ENCODE data around the gene PHETA1.
"Not testable (repeated sequence)": the region's sequence is repeated elsewhere in the genome, so short reads cannot be mapped to it uniquely, and the experiment has no call there.

The PHETA1 gene

GRCh38 chr12:111347891-111348644, 20.8 kb downstream of the PHETA1 start:
- no peak for DNase-seq

GRCh38 chr12:111344254-111344875, 24.5 kb downstream of the PHETA1 start:
- DNase-seq, result no peak

- no peak for DNase-seq
Observed at GRCh38 chr12:111343181-111343580, 25.7 kb downstream of the PHETA1 start.

- no peak for DNase-seq
Observed at GRCh38 chr12:111342376-111342775, 26.5 kb downstream of the PHETA1 start.

GRCh38 chr12:111341426-111342065, 27.3 kb downstream of the PHETA1 start:
- no peak for DNase-seq

- DNase-seq, result not testable (repeated sequence)
Observed at GRCh38 chr12:111340680-111341079, 28.2 kb downstream of the PHETA1 start.

GRCh38 chr12:111340231-111340630, 28.7 kb downstream of the PHETA1 start:
- no peak for DNase-seq

GRCh38 chr12:111339321-111339938, 29.5 kb downstream of the PHETA1 start:
- no peak for DNase-seq

GRCh38 chr12:111338096-111338495, 30.8 kb downstream of the PHETA1 start:
- DNase-seq, result peak; percentile 15

GRCh38 chr12:111337371-111337770, 31.5 kb downstream of the PHETA1 start:
- DNase-seq, result no peak

GRCh38 chr12:111336411-111336810, 32.5 kb downstream of the PHETA1 start:
- not testable (repeated sequence) for DNase-seq

GRCh38 chr12:111335811-111336210, 33.1 kb downstream of the PHETA1 start:
- DNase-seq, result no peak

GRCh38 chr12:111335301-111335700, 33.6 kb downstream of the PHETA1 start:
- not testable (repeated sequence) for DNase-seq

GRCh38 chr12:111334393-111334915, 34.4 kb downstream of the PHETA1 start:
- DNase-seq, result no peak

GRCh38 chr12:111330800-111331752, 37.8 kb downstream of the PHETA1 start:
- peak; percentile 70 for DNase-seq

GRCh38 chr12:111328138-111328537, 40.8 kb downstream of the PHETA1 start:
- DNase-seq, result no peak

GRCh38 chr12:111327474-111327873, 41.4 kb downstream of the PHETA1 start:
- no peak for DNase-seq

- DNase-seq, result peak; percentile 92
Observed at GRCh38 chr12:111322336-111323250, 46.3 kb downstream of the PHETA1 start.

- no peak for DNase-seq
Observed at GRCh38 chr12:111321317-111321716, 47.6 kb downstream of the PHETA1 start.

- DNase-seq, result no peak
Observed at GRCh38 chr12:111320258-111321050, 48.4 kb downstream of the PHETA1 start.
